Measurements from ENCODE around the gene S100A12. TPM values are rescaled to one million over a fixed set of nuclear protein-coding genes. Genes with fewer than 3 reads are reported as not detected.
A peak's percentile ranks its signal among the peaks of the same experiment; 100 is the strongest.

S100A12 gene
- total RNA-seq, 1 experiment from 2014 or later, result not detected

DNA sequence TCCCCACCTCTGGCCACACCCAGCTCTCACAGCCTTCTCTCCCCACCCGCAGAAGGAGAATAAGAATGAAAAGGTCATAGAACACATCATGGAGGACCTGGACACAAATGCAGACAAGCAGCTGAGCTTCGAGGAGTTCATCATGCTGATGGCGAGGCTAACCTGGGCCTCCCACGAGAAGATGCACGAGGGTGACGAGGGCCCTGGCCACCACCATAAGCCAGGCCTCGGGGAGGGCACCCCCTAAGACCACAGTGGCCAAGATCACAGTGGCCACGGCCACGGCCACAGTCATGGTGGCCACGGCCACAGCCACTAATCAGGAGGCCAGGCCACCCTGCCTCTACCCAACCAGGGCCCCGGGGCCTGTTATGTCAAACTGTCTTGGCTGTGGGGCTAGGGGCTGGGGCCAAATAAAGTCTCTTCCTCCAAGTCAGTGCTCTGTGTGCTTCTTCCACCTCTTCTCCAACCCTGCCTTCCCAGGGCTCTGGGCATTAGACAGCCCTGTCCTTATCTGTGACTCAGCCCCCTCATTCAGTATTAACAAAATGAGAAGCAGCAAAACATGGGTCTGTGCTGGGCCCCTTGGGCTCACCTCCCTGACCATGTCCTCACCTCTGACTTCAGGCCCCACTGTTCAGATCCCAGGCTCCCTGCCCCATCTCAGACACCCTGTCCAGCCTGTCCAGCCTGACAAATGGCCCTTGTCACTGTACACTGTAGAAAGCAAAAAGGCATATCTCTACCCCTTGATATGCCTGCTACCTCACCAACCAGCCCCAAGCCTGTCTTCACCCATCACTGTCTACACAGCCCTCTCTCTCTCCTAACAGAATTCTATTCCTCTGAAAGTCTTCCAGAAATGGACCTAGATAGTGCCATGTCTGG lies 14.6 kb downstream of the S100A12 start:
- H3K27ac ChIP-seq (ENCODE audit: insufficient read length, low read depth, low read length), result no peak overlapping the region
- no peak overlapping the region for H2BK120ac ChIP-seq (ENCODE audit: low read depth, low read length, poor library complexity, severe bottlenecking)
- H4K8ac ChIP-seq (replicated peaks; ENCODE audit: insufficient read length, low read depth, low read length), result no peak overlapping the region
- no peaks in the 10 kb centered on the region for H3K9me3 ChIP-seq (ENCODE audit: control insufficient read depth, low read depth, low read length)
- H2AK5ac ChIP-seq (ENCODE audit: insufficient read length, low read length), result no peak overlapping the region
- no peak overlapping the region for H4K91ac ChIP-seq (ENCODE audit: insufficient read length, low read depth, low read length)
- no peak overlapping the region for H3K4me2 ChIP-seq (ENCODE audit: insufficient read depth, insufficient read length, low read length)
- H3K4me1 ChIP-seq (ENCODE audit: insufficient read depth, low read length), result no peaks in the 10 kb centered on the region
- no peak overlapping the region for H3K9ac ChIP-seq (ENCODE audit: extremely low read depth, insufficient read length, low read length)
- peaks cover 0 to 10% of the 10 kb centered on the region in 2 experiments; a peak in 2 of 5 replicates for H3K9me3 Mint-ChIP-seq
- no peak overlapping the region for H3K18ac ChIP-seq (ENCODE audit: insufficient read length, low read depth, low read length)
- TF ChIP-seq, protein P1, sequence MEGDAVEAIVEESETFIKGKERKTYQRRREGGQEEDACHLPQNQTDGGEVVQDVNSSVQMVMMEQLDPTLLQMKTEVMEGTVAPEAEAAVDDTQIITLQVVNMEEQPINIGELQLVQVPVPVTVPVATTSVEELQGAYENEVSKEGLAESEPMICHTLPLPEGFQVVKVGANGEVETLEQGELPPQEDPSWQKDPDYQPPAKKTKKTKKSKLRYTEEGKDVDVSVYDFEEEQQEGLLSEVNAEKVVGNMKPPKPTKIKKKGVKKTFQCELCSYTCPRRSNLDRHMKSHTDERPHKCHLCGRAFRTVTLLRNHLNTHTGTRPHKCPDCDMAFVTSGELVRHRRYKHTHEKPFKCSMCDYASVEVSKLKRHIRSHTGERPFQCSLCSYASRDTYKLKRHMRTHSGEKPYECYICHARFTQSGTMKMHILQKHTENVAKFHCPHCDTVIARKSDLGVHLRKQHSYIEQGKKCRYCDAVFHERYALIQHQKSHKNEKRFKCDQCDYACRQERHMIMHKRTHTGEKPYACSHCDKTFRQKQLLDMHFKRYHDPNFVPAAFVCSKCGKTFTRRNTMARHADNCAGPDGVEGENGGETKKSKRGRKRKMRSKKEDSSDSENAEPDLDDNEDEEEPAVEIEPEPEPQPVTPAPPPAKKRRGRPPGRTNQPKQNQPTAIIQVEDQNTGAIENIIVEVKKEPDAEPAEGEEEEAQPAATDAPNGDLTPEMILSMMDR (conservative IDR thresholded peaks at IDR 0.05), result no peak
- H3K79me2 ChIP-seq (ENCODE audit: insufficient read depth, low read length), result no peaks in the 10 kb centered on the region
- no peak overlapping the region for H3K56ac ChIP-seq (ENCODE audit: insufficient read length, low read depth, low read length)
- no peaks in the 10 kb centered on the region for H3K27me3 ChIP-seq (ENCODE audit: insufficient read depth, low read length)
- no CpG with 5 or more reads among the region's 11 CpGs for WGBS (ENCODE audit: extremely low coverage, insufficient read length, low lambda C conversion rate)
- H2BK15ac ChIP-seq (ENCODE audit: low read depth, low read length), result no peak overlapping the region
- no peak overlapping the region for H3T11ph ChIP-seq (ENCODE audit: low read length)
- peak overlapping the region in 2 of 3 experiments; percentile 16 to 59; a peak in 2 of 7 replicates for H3K27ac Mint-ChIP-seq
- no peak overlapping the region; the same call in 1 of the 2 replicates for H3K14ac ChIP-seq (ENCODE audit: insufficient read depth, low read length)
- H3K4ac ChIP-seq (ENCODE audit: low read depth, low read length), result no peak overlapping the region
- no peaks in the 10 kb centered on the region for H3K4me1 Mint-ChIP-seq
- no peak overlapping the region for H2BK20ac ChIP-seq (ENCODE audit: low read depth, low read length, poor library complexity, severe bottlenecking)
- no peaks in the 10 kb centered on the region for H3K79me1 ChIP-seq (ENCODE audit: insufficient read depth, low read depth, low read length, poor library complexity, severe bottlenecking)
- no peaks in the 10 kb centered on the region for H4K20me1 ChIP-seq (ENCODE audit: control insufficient read depth, insufficient read depth, insufficient read length)
- H3K36me3 Mint-ChIP-seq (ENCODE audit: insufficient read depth in 1 of 3, low read depth in 3 of 3), result no peaks in the 10 kb centered on the region
- H3K23ac ChIP-seq (ENCODE audit: insufficient read length, low read depth, low read length), result no peak overlapping the region
- H4K5ac ChIP-seq (ENCODE audit: insufficient read length, low read depth, low read length), result no peak overlapping the region
- no peak overlapping the region for H2BK12ac ChIP-seq (ENCODE audit: insufficient read length, low read depth, low read length)
- H3K27me3 Mint-ChIP-seq (ENCODE audit: low read depth), result peaks cover 2% of the 10 kb centered on the region
- no peak overlapping the region for H2AFZ ChIP-seq (ENCODE audit: low read length)
- no peak overlapping the region for H3K4me3 Mint-ChIP-seq
- H3K23me2 ChIP-seq (ENCODE audit: insufficient read length, low read depth, low read length, poor library complexity, severe bottlenecking), result no peaks in the 10 kb centered on the region
- peak; percentile 13 for DNase-seq
- no peak overlapping the region for H2BK5ac ChIP-seq (ENCODE audit: insufficient read length, low read length)

All from H9 (cell line).